Measurements from ENCODE around the gene HAND1.

Gene HAND1

GRCh38 chr5:154461531-154461930 lies 16.5 kb downstream of the HAND1 start:
- peak; percentile 11; the same call in 1 of the 2 replicates for TF ChIP-seq CTCF (IDR thresholded peaks at IDR 0.05)

GRCh38 chr5:154460172-154460571 lies 17.9 kb downstream of the HAND1 start:
- no peak for TF ChIP-seq CTCF (IDR thresholded peaks at IDR 0.05)

- TF ChIP-seq CTCF (IDR thresholded peaks at IDR 0.05) = no peak
These were observed 19.0 kb downstream of the HAND1 start for GRCh38 chr5:154459015-154459414.

GRCh38 chr5:154456540-154456939 lies 21.5 kb downstream of the HAND1 start:
- TF ChIP-seq CTCF (IDR thresholded peaks at IDR 0.05) = no peak

GRCh38 chr5:154455585-154455984 lies 22.4 kb downstream of the HAND1 start:
- no peak for TF ChIP-seq CTCF (IDR thresholded peaks at IDR 0.05)

GRCh38 chr5:154451957-154452356 lies 26.1 kb downstream of the HAND1 start:
- no peak for TF ChIP-seq CTCF (IDR thresholded peaks at IDR 0.05)

- TF ChIP-seq CTCF (IDR thresholded peaks at IDR 0.05) = no peak
These were observed 28.2 kb downstream of the HAND1 start for GRCh38 chr5:154449786-154450185.

- no peak for TF ChIP-seq CTCF (IDR thresholded peaks at IDR 0.05)
These were observed 30.8 kb downstream of the HAND1 start for GRCh38 chr5:154447089-154447725.
